GM12878 (cell line): ENCODE measurements around the gene GRM5. TPM values are rescaled to one million over a fixed set of nuclear protein-coding genes. Genes with fewer than 3 reads are reported as not detected.
"Not testable (repeated sequence)": the region's sequence is repeated elsewhere in the genome, so short reads cannot be mapped to it uniquely, and the experiment has no call there.

Experiments used
- ATAC-seq: fragments of 200-7000 bp; cut with Tn5 transposase; 3 replicates; pipeline ENCODE4 v1.9.1; 2020; ENCODE audit warnings: mild to moderate bottlenecking, moderate library complexity
- BruUV-seq: library from RNA; stranded (reverse); fragments of 400-500 nt; replicated peaks from 2 replicates; lab custom pipeline; 2021; lab: Mats Ljungman, UMichigan
- CTCF ChIA-PET: fragments of 300-600 bp; sonication (Branson Sonifier 250); formaldehyde crosslinking; extraction: SDS; loops from one replicate; lab custom pipeline; 2021; ENCODE audit warnings: inconsistent platforms; lab: Yijun Ruan, JAX
- POLR2A ChIA-PET: fragments of 350-600 bp; formaldehyde crosslinking; extraction: SDS; loops from one replicate; lab custom pipeline; 2021; ENCODE audit warnings: inconsistent platforms; lab: Charles Lee
- RAD21 ChIA-PET: fragments of 300-600 bp; sonication (Branson Sonifier 250); formaldehyde crosslinking; loops from one replicate; lab custom pipeline; 2023; ENCODE audit warnings: antibody characterized with exemption; ENCODE audit not compliant: unreplicated experiment; lab: Charles Lee
- SMC1A ChIA-PET: fragments of 300-600 bp; sonication (Branson Sonifier 250); formaldehyde crosslinking; loops from one replicate; lab custom pipeline; 2023; ENCODE audit not compliant: unreplicated experiment, uncharacterized antibody; lab: Charles Lee
- DNase-seq: peaks from one replicate; pipeline ENCODE4 v3.0.0-alpha.2; 2011; ENCODE audit warnings: low read depth, low spot score
- FAIRE-seq: peaks from 3 replicates; lab custom pipeline; 2011; peaks lifted over from hg19 to GRCh38; lab: Jason Lieb, UNC
- H2AFZ ChIP-seq: 2 replicates; pipeline ENCODE4 v1.6.0; 2011; ENCODE audit warnings: low read depth, low read length, control low read depth; ENCODE audit not compliant: control insufficient read depth
- H3K27ac ChIP-seq: 2 replicates; pipeline ENCODE4 v1.5.1; 2011; ENCODE audit warnings: control low read depth; ENCODE audit not compliant: control insufficient read depth, insufficient read depth
- H3K27me3 ChIP-seq, 2 experiments: replicated peaks in 1 of 2; 2 replicates each; pipeline versions ENCODE4 v1.6.0 to v1.6.1; 2011; ENCODE audit warnings: low read length in 1 of 2; ENCODE audit not compliant: control insufficient read depth in 2 of 2, insufficient read depth in 2 of 2
- H3K36me3 ChIP-seq, 2 experiments: 2 replicates each; pipeline ENCODE4 v1.5.1; 2011; ENCODE audit warnings: low read length in 1 of 2; ENCODE audit not compliant: control insufficient read depth in 2 of 2, insufficient read depth in 2 of 2
- H3K4me1 ChIP-seq: 2 replicates; pipeline ENCODE4 v1.6.1; 2011; ENCODE audit warnings: mild to moderate bottlenecking, low read length, moderate library complexity, mixed read lengths; ENCODE audit not compliant: control insufficient read depth, insufficient read depth
- H3K4me2 ChIP-seq: 2 replicates; pipeline ENCODE4 v1.6.0; 2011; ENCODE audit warnings: control low read depth; ENCODE audit not compliant: control insufficient read depth, insufficient read depth
- H3K4me3 ChIP-seq: fragments of 200-600 bp; sonication (generic); 2 replicates; pipeline ENCODE4 v1.5.1; 2016
- H3K79me2 ChIP-seq: 2 replicates; pipeline ENCODE4 v1.6.0; 2011; ENCODE audit warnings: low read length; ENCODE audit not compliant: control insufficient read depth, insufficient read depth
- H3K9ac ChIP-seq: 2 replicates; pipeline ENCODE4 v1.8.0; 2011; ENCODE audit warnings: low read length, control low read depth, mixed read lengths; ENCODE audit not compliant: control insufficient read depth, insufficient read depth
- H3K9me3 ChIP-seq: replicated peaks from 3 replicates; pipeline ENCODE4 v1.5.1; 2011; ENCODE audit warnings: mild to moderate bottlenecking, low read length; ENCODE audit not compliant: control insufficient read depth, insufficient read depth
- H4K20me1 ChIP-seq: 2 replicates; pipeline ENCODE4 v1.6.0; 2011; ENCODE audit not compliant: control insufficient read depth, insufficient read depth
- MAX ChIP-seq: IDR thresholded peaks from 2 replicates; pipeline ENCODE4 v1.6.1; 2012; ENCODE audit warnings: low read depth, low read length, improper control_type of control experiment
- WGBS: methylation state at CpG from one replicate; pipeline ENCODE4 v1.1.6; 2016; ENCODE audit warnings: low lambda C conversion rate; ENCODE audit not compliant: insufficient replicate concordance, insufficient coverage; ENCODE audit errors: missing lambda C conversion rate; 5-methylcytosine and 5-hydroxymethylcytosine counted together
- in situ Hi-C: fragments of 300-500 bp; cut with MboI; formaldehyde crosslinking; loops from 9 replicates; pipeline ENCODE4 v1.14.3; 2018; ENCODE audit warnings: mixed read lengths
- intact Hi-C: fragments of 100-400 bp; cut with micrococcal nuclease; formaldehyde crosslinking; loops from one replicate; pipeline ENCODE4 v1.14.2; 2022; ENCODE audit not compliant: unreplicated experiment
- polyA plus RNA-seq, 11 experiments: library from polyadenylated mRNA; depleted of rRNA in 4 of 11; unstranded in 6 of 11; stranded (reverse) in 5 of 11; fragments of >200 nt; fragmentation: Nextera tagmentation in 4 of 11; fragmentation: Illumina TruSeq in 1 of 11; extraction: Ambion mirVana in 4 of 11; extraction: Trizol in 1 of 11; gene quantifications; 1 replicate in 1 of 11; 2 replicates in 10 of 11; pipeline versions ENCODE4 v1.2.1 to v1.2.3, GENCODE V29; 2011 to 2016; ENCODE audit warnings: inconsistent platforms in 2 of 11, missing spikeins in 2 of 11, low read depth in 1 of 11
- total RNA-seq, 4 experiments: library from RNA; depleted of rRNA in 3 of 4; stranded (reverse); fragments of >200 nt in 3 of 4; fragmentation: Illumina TruSeq in 1 of 4; extraction: Trizol in 1 of 4; gene quantifications; 2 replicates each; pipeline versions ENCODE4 v1.2.1 to v1.2.3, GENCODE V29; 2013 to 2021

Gene GRM5
- total and polyA plus RNA-seq, 10 of the 15 experiments (the other 5 are each of a cell fraction or from before 2014, with no cell fraction given): not detected

DNA sequence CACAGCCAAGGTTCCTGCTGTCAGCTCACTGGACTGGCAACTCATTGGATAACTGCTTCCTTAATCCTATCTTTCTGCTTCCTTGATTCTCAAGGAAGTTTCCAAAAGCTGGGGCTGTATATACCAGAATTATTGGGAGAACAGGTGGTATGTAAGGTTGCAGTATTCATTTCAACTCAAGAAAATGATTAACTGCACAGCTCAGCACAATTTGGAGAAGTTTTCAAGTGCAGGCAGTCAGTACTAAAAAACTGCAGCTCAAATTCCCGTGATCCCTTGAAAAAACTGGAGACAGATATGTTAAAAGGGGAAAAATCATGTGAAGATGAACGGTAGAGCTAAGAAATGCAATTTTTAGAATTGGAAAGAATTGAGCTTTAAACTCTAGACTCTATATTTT lies 44.4 kb downstream of the GRM5 start:
- FAIRE-seq (no peak), ATAC-seq (no peak), DNase-seq (no peak)
- RAD21 ChIA-PET: no interaction called here
- Histone ChIP-seq H3K4me2 (no peak overlapping the region), H3K4me1 (no peaks in the 10 kb centered on the region), H2AFZ (no peak overlapping the region), H3K9ac (no peak overlapping the region), H3K9me3 (no peaks in the 10 kb centered on the region), H4K20me1 (no peaks in the 10 kb centered on the region), H3K79me2 (no peaks in the 10 kb centered on the region), H3K27me3 (no peaks in the 10 kb centered on the region), H3K4me3 (no peak overlapping the region), H3K36me3 (no peaks in the 10 kb centered on the region), H3K27ac (no peak overlapping the region)
- in situ Hi-C loops: no loop called here
- CTCF ChIA-PET: no interaction called here
- no peak for TF ChIP-seq MAX
- intact Hi-C loops: no loop called here
- SMC1A ChIA-PET: no interaction called here
- no TSS peak for BruUV-seq
- WGBS: 0% methylated on average over 2 of the region's 2 CpGs
- POLR2A ChIA-PET: no interaction called here

DNA sequence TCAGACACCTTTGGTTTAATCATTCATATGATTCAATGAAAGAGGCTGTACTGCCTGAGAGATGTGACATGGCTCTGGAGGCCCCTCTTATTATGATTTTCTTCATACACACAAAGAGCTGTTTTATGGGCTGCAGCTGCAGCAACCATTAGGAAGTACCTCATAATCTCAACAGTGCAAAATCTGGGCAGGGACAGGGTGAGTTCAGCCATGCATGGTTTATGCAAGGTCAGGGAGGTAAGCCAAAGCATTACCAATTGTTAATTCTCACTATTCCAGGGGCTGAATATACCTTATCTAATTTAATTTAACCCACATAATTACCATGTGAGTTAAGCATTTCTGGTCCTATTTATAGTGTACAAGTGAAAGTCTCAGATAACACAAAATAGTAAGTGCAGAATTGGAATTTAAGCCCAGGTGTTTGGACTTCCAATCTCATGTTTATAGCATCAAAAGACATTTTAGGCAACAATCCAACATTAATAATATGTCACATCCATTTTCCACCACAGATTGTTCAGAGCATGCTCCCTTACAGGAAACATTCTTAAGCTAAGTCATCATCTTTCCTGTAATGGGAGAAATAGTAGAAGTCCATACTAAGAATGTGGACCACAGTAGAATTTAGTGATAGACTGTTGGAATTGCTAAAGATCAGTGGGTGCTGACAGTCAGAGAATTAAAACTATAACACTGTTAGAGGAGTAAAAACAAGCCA lies 45.8 kb downstream of the GRM5 start:
- intact Hi-C loops, POLR2A ChIA-PET, RAD21 ChIA-PET, H3K4me1 ChIP-seq, ATAC-seq, DNase-seq, H3K79me2 ChIP-seq, in situ Hi-C loops, H3K4me2 ChIP-seq, SMC1A ChIA-PET, H3K27ac ChIP-seq, H3K9me3 ChIP-seq, FAIRE-seq, CTCF ChIA-PET, H2AFZ ChIP-seq, H3K36me3 ChIP-seq, H3K4me3 ChIP-seq, H4K20me1 ChIP-seq, H3K27me3 ChIP-seq, BruUV-seq, H3K9ac ChIP-seq: not testable (repeated sequence)
